ENCODE results near the gene KIAA1191. TPM values are rescaled to one million over a fixed set of nuclear protein-coding genes. Genes with fewer than 3 reads are reported as not detected.
A peak's percentile ranks its signal among the peaks of the same experiment; 100 is the strongest.

The KIAA1191 gene
- total RNA-seq, 1 experiment from 2014 or later = 119 TPM

GRCh38 chr5:176366232-176366894 lies 4.8 kb upstream of the KIAA1191 start:
- Mint-ChIP-seq H3K4me1 (ENCODE audit: low read depth, unreplicated experiment) (no peaks in the 10 kb centered on the region), H3K9me3 (ENCODE audit: unreplicated experiment) (no peaks in the 10 kb centered on the region), H3K36me3 (ENCODE audit: insufficient read depth, unreplicated experiment) (peaks cover 9% of the 10 kb centered on the region), H3K4me3 (ENCODE audit: unreplicated experiment) (peak overlapping the region; percentile 44), H3K27ac (ENCODE audit: unreplicated experiment) (no peak overlapping the region), H3K27me3 (ENCODE audit: insufficient read depth, unreplicated experiment) (peaks cover 2% of the 10 kb centered on the region)
- no peaks in the 10 kb centered on the region for H3K36me3 ChIP-seq (ENCODE audit: control insufficient read depth, insufficient read depth, low read length)
- DNase-seq = no peak
- TF ChIP-seq CTCF (IDR thresholded peaks at IDR 0.05; ENCODE audit: insufficient read depth in 1 of 2, low read depth in 1 of 2, low read length in 1 of 2, severe bottlenecking in 1 of 2, unreplicated experiment in 1 of 2) = no peak
- H3K9me3 ChIP-seq = no peaks in the 10 kb centered on the region
- intact Hi-C loops (cut with micrococcal nuclease; ENCODE audit: unreplicated experiment) = no loop called here
- POLR2A ChIA-PET = no interaction called here
- BruUV-seq (replicated peaks) = no TSS peak
- no peak overlapping the region for H3K4me3 ChIP-seq (ENCODE audit: low read depth, low read length)
- CTCF ChIA-PET = no interaction called here
- no peaks in the 10 kb centered on the region; the same call in 1 of the 2 replicates for H3K4me1 ChIP-seq
- H3K27me3 ChIP-seq (replicated peaks; ENCODE audit: control insufficient read depth, insufficient read depth, low read length) = no peaks in the 10 kb centered on the region

- H3K4me3 ChIP-seq (ENCODE audit: low read depth, low read length) = peak within 1 kb of the TSS; percentile 62
- Mint-ChIP-seq H3K36me3 (ENCODE audit: insufficient read depth, unreplicated experiment) (peaks cover 16% of the 10 kb centered on the region), H3K4me3 (ENCODE audit: unreplicated experiment) (peak within 1 kb of the TSS; percentile 67), H3K4me1 (ENCODE audit: low read depth, unreplicated experiment) (no peaks in the 10 kb centered on the region), H3K27ac (ENCODE audit: unreplicated experiment) (no peak within 1 kb of the TSS), H3K27me3 (ENCODE audit: insufficient read depth, unreplicated experiment) (peaks cover 2% of the 10 kb centered on the region), H3K9me3 (ENCODE audit: unreplicated experiment) (no peaks in the 10 kb centered on the region)
- peak in 1 of 2 experiments; percentile 39 for DNase-seq
- BruUV-seq (replicated peaks) = no TSS peak
- H3K4me1 ChIP-seq = no peaks in the 10 kb centered on the region; the same call in 1 of the 2 replicates
- no peaks in the 10 kb centered on the region for H3K36me3 ChIP-seq (ENCODE audit: control insufficient read depth, insufficient read depth, low read length)
- no peaks in the 10 kb centered on the region for H3K27me3 ChIP-seq (replicated peaks; ENCODE audit: control insufficient read depth, insufficient read depth, low read length)
- POLR2A ChIA-PET = no interaction called here
- TF ChIP-seq CTCF (IDR thresholded peaks at IDR 0.05; ENCODE audit: insufficient read depth in 1 of 2, low read depth in 1 of 2, low read length in 1 of 2, severe bottlenecking in 1 of 2, unreplicated experiment in 1 of 2) = no peak
- CTCF ChIA-PET = no interaction called here
- H3K9me3 ChIP-seq = no peaks in the 10 kb centered on the region
- intact Hi-C loops (cut with micrococcal nuclease; ENCODE audit: unreplicated experiment) = no loop called here
Measured at GRCh38 chr5:176365351-176366231, 4.0 kb upstream of the KIAA1191 start, which contains the start of gene ARL10. TSS of gene ARL10 (plus strand) at chr5:176365487. CDS start at chr5:176365564, 77 bp downstream.

GRCh38 chr5:176364765-176365350 lies 3.3 kb upstream of the KIAA1191 start:
- Histone ChIP-seq H3K9me3 (no peaks in the 10 kb centered on the region), H3K36me3 (ENCODE audit: control insufficient read depth, insufficient read depth, low read length) (no peaks in the 10 kb centered on the region), H3K27me3 (replicated peaks; ENCODE audit: control insufficient read depth, insufficient read depth, low read length) (no peaks in the 10 kb centered on the region), H3K4me3 (ENCODE audit: low read depth, low read length) (peak overlapping the region; percentile 62), H3K4me1 (no peaks in the 10 kb centered on the region; the same call in 1 of the 2 replicates)
- no peak for DNase-seq
- ChIA-PET CTCF (no interaction called here), POLR2A (no interaction called here)
- no TSS peak for BruUV-seq (replicated peaks)
- Mint-ChIP-seq H3K27ac (ENCODE audit: unreplicated experiment) (no peak overlapping the region), H3K27me3 (ENCODE audit: insufficient read depth, unreplicated experiment) (peaks cover 2% of the 10 kb centered on the region), H3K9me3 (ENCODE audit: unreplicated experiment) (no peaks in the 10 kb centered on the region), H3K4me1 (ENCODE audit: low read depth, unreplicated experiment) (no peaks in the 10 kb centered on the region), H3K4me3 (ENCODE audit: unreplicated experiment) (peak overlapping the region; percentile 67), H3K36me3 (ENCODE audit: insufficient read depth, unreplicated experiment) (peaks cover 16% of the 10 kb centered on the region)
- intact Hi-C loops (cut with micrococcal nuclease; ENCODE audit: unreplicated experiment) = no loop called here
- TF ChIP-seq CTCF (IDR thresholded peaks at IDR 0.05; ENCODE audit: insufficient read depth in 1 of 2, low read depth in 1 of 2, low read length in 1 of 2, severe bottlenecking in 1 of 2, unreplicated experiment in 1 of 2) = no peak

Measured in Caco-2 (cell line).